ENCODE measurements around the gene YARS2. TPM values are rescaled to one million over a fixed set of nuclear protein-coding genes. Genes with fewer than 3 reads are reported as not detected.

The YARS2 gene
- total and polyA plus RNA-seq, 2 of the 13 experiments (the other 11 are each of a cell fraction or from before 2014, with no cell fraction given), result 17.9 to 39.6 TPM

GRCh38 chr12:32755654-32756475 lies at the start of gene YARS2 (continued):
- TF ChIP-seq ZNF318 (CRISPR knock-in tag; IDR thresholded peaks at IDR 0.05) (no peak), STAG1 (CRISPR knock-in tag; IDR thresholded peaks at IDR 0.05) (peak; percentile 97), PHF5A (CRISPR knock-in tag; IDR thresholded peaks at IDR 0.05; ENCODE audit: low read depth, unreplicated experiment) (peak; percentile 70), CEBPZ (IDR thresholded peaks at IDR 0.05; ENCODE audit: low read length) (no peak), ARNT2 (CRISPR knock-in tag; IDR thresholded peaks at IDR 0.05; ENCODE audit: low read depth) (no peak), ZNF354B (CRISPR knock-in tag; IDR thresholded peaks at IDR 0.05) (no peak), ZNF724P (CRISPR knock-in tag; IDR thresholded peaks at IDR 0.05; ENCODE audit: borderline replicate concordance) (no peak)

Measured in HepG2 (cell line).